Neuronal stem cell (in vitro differentiated cells): Measurements from ENCODE around the gene KIF26B.

Source experiments
- DNase-seq: peaks from one replicate; pipeline ENCODE4 v3.0.0-alpha.2; 2013; ENCODE audit warnings: low spot score
- H2AFZ ChIP-seq: one replicate; pipeline ENCODE4 v1.6.1; 2013; ENCODE audit warnings: mild to moderate bottlenecking, low read length, inconsistent platforms
- H2AK5ac ChIP-seq: 2 replicates; pipeline ENCODE4 v1.6.1; 2013; ENCODE audit warnings: low read depth, mild to moderate bottlenecking, inconsistent platforms, low read length, moderate library complexity, mixed read lengths
- H2BK120ac ChIP-seq: 2 replicates; pipeline ENCODE4 v1.6.1; 2013; ENCODE audit warnings: low read depth, mild to moderate bottlenecking, inconsistent platforms, low read length, moderate library complexity, mixed read lengths
- H2BK12ac ChIP-seq: one replicate; pipeline ENCODE4 v1.6.1; 2013; ENCODE audit warnings: low read length, inconsistent platforms
- H2BK15ac ChIP-seq: 2 replicates; pipeline ENCODE4 v1.6.1; 2013; ENCODE audit warnings: mild to moderate bottlenecking, low read length, inconsistent platforms, mixed read lengths
- H2BK5ac ChIP-seq: one replicate; pipeline ENCODE4 v1.6.1; 2013; ENCODE audit warnings: inconsistent platforms, mild to moderate bottlenecking, low read length, moderate library complexity
- H3K14ac ChIP-seq: one replicate; pipeline ENCODE4 v1.6.1; 2013; ENCODE audit warnings: low read length, inconsistent platforms
- H3K18ac ChIP-seq: 2 replicates; pipeline ENCODE4 v1.6.1; 2013; ENCODE audit warnings: low read length, inconsistent platforms
- H3K23ac ChIP-seq: 2 replicates; pipeline ENCODE4 v1.6.1; 2013; ENCODE audit warnings: low read depth, mild to moderate bottlenecking, mixed read lengths, low read length, inconsistent platforms; ENCODE audit not compliant: poor library complexity
- H3K27ac ChIP-seq: replicated peaks from 3 replicates; pipeline ENCODE4 v1.5.1; 2013; ENCODE audit warnings: low read length, inconsistent platforms
- H3K27me3 ChIP-seq, 3 experiments: 2 replicates each; pipeline ENCODE4 v1.6.1; 2013; ENCODE audit warnings: low read length in 3 of 3, mild to moderate bottlenecking in 2 of 3, inconsistent platforms in 1 of 3, low read depth in 1 of 3, mixed read lengths in 1 of 3, moderate library complexity in 1 of 3; ENCODE audit not compliant: control insufficient read depth in 3 of 3, insufficient read depth in 3 of 3
- H3K36me3 ChIP-seq, 2 donors: replicated peaks in 1 of 2; 2 replicates each; pipeline ENCODE4 v1.6.1; 2013; ENCODE audit warnings: low read length in 2 of 2; ENCODE audit not compliant: control insufficient read depth in 2 of 2, insufficient read depth in 2 of 2
- H3K4ac ChIP-seq: 2 replicates; pipeline ENCODE4 v1.6.1; 2013; ENCODE audit warnings: inconsistent platforms, mild to moderate bottlenecking, low read length, moderate library complexity
- H3K4me1 ChIP-seq, 2 donors: 1 replicate in 1 of 2; 2 replicates in 1 of 2; pipeline ENCODE4 v1.6.1; 2013; ENCODE audit warnings: low read length in 2 of 2, low read depth in 1 of 2; ENCODE audit not compliant: control insufficient read depth in 2 of 2, insufficient read depth in 1 of 2
- H3K4me2 ChIP-seq: one replicate; pipeline ENCODE4 v1.6.1; 2013; ENCODE audit warnings: mild to moderate bottlenecking, low read length, inconsistent platforms; ENCODE audit not compliant: insufficient read depth, poor library complexity, severe bottlenecking
- H3K4me3 ChIP-seq, 2 donors: 2 replicates each; pipeline ENCODE4 v1.5.1; 2013; ENCODE audit warnings: low read length in 2 of 2, mild to moderate bottlenecking in 2 of 2, inconsistent platforms in 1 of 2, moderate library complexity in 1 of 2
- H3K79me1 ChIP-seq: one replicate; pipeline ENCODE4 v1.6.1; 2013; ENCODE audit warnings: low read depth, mild to moderate bottlenecking, inconsistent platforms, low read length, moderate library complexity
- H3K9ac ChIP-seq: one replicate; pipeline ENCODE4 v1.6.1; 2013; ENCODE audit warnings: mild to moderate bottlenecking, low read depth, low read length, inconsistent platforms; ENCODE audit not compliant: poor library complexity
- H3K9me3 ChIP-seq, 2 donors: replicated peaks in 1 of 2; 2 replicates each; pipeline versions ENCODE3 to v1.6.1; 2013; ENCODE audit warnings: low read length in 2 of 2, mild to moderate bottlenecking in 2 of 2, inconsistent platforms in 1 of 2, low read depth in 1 of 2, mixed read lengths in 1 of 2, moderate library complexity in 1 of 2; ENCODE audit not compliant: control insufficient read depth in 2 of 2, insufficient read depth in 1 of 2
- H4K8ac ChIP-seq: one replicate; pipeline ENCODE4 v1.6.1; 2013; ENCODE audit warnings: low read depth, mild to moderate bottlenecking, inconsistent platforms, low read length, moderate library complexity
- H4K91ac ChIP-seq: one replicate; pipeline ENCODE4 v1.6.1; 2013; ENCODE audit warnings: low read length, low read depth, mild to moderate bottlenecking, inconsistent platforms; ENCODE audit not compliant: poor library complexity
- whole genome bisulfite sequencing, 2 donors: extraction: QIAGEN DNeasy Blood & Tissue Kit; methylation state at CpG; one replicate each; pipeline ENCODE4 v1.1.7; 2013; ENCODE audit warnings: missing lambda C conversion rate in 2 of 2, mixed read lengths in 1 of 2; ENCODE audit not compliant: insufficient read length in 2 of 2, insufficient replicate concordance in 1 of 2; ENCODE audit errors: extremely low coverage in 2 of 2; 5-methylcytosine and 5-hydroxymethylcytosine counted together

Gene KIF26B

GRCh38 chr1:245485996-245486395 is 331.2 kb downstream of the KIF26B start:
- Histone ChIP-seq H3K27ac (no peak overlapping the region), H3K4me3 (no peak overlapping the region)
- DNase-seq, result no peak

GRCh38 chr1:245486775-245487470 is 332.1 kb downstream of the KIF26B start:
- peak overlapping the region; percentile 71 for H3K14ac ChIP-seq
- WGBS, 2 donors, result no CpG with 5 or more reads among the region's 8 CpGs
- H3K9ac ChIP-seq, result no peak overlapping the region
- peaks cover 5 to 13% of the 10 kb centered on the region in 2 donors for H3K4me1 ChIP-seq
- H2AK5ac ChIP-seq, result no peak overlapping the region
- H3K79me1 ChIP-seq, result no peaks in the 10 kb centered on the region
- H3K4me2 ChIP-seq, result no peak overlapping the region
- no peak overlapping the region for H3K4ac ChIP-seq
- H3K4me3 ChIP-seq, result no peak overlapping the region
- no peak overlapping the region for H3K27ac ChIP-seq
- H4K91ac ChIP-seq, result no peak overlapping the region
- H4K8ac ChIP-seq, result no peak overlapping the region
- H2AFZ ChIP-seq, result no peak overlapping the region
- no peak overlapping the region for H2BK120ac ChIP-seq
- H3K36me3 ChIP-seq, result no peaks in the 10 kb centered on the region
- H3K9me3 ChIP-seq, result peaks cover 0 to 5% of the 10 kb centered on the region in 2 donors
- no peaks in the 10 kb centered on the region for H3K27me3 ChIP-seq
- H2BK12ac ChIP-seq, result no peak overlapping the region
- H3K18ac ChIP-seq, result no peak overlapping the region
- H2BK5ac ChIP-seq, result no peak overlapping the region
- no peak overlapping the region for H3K23ac ChIP-seq
- no peak overlapping the region for H2BK15ac ChIP-seq
- no peak for DNase-seq

More at GRCh38 chr1:245485996-245486395, 331.2 kb downstream of the KIF26B start:
- Histone ChIP-seq H2AFZ (no peak overlapping the region), H3K36me3 (no peaks in the 10 kb centered on the region), H3K23ac (no peak overlapping the region), H3K4ac (no peak overlapping the region), H3K4me2 (no peak overlapping the region), H4K8ac (no peak overlapping the region), H3K4me1 (peaks cover 5 to 13% of the 10 kb centered on the region in 2 donors), H3K27me3 (no peaks in the 10 kb centered on the region), H2AK5ac (no peak overlapping the region), H3K9ac (no peak overlapping the region), H2BK12ac (no peak overlapping the region), H2BK15ac (no peak overlapping the region), H2BK120ac (no peak overlapping the region), H3K18ac (no peak overlapping the region), H2BK5ac (no peak overlapping the region), H3K9me3 (no peaks in the 10 kb centered on the region), H4K91ac (no peak overlapping the region), H3K79me1 (no peaks in the 10 kb centered on the region), H3K14ac (no peak overlapping the region)
- no CpG with 5 or more reads among the region's 3 CpGs for WGBS, 2 donors

- Histone ChIP-seq H3K4ac (no peak overlapping the region), H3K9me3 (peaks cover 0 to 7% of the 10 kb centered on the region in 2 donors), H3K79me1 (no peaks in the 10 kb centered on the region), H3K27me3 (no peaks in the 10 kb centered on the region), H3K4me3 (no peak overlapping the region), H2AK5ac (no peak overlapping the region), H2BK120ac (no peak overlapping the region), H2BK12ac (no peak overlapping the region), H3K23ac (no peak overlapping the region), H3K4me2 (no peak overlapping the region), H3K18ac (no peak overlapping the region), H3K4me1 (peaks cover 2 to 4% of the 10 kb centered on the region in 2 donors), H2BK5ac (no peak overlapping the region), H3K27ac (no peak overlapping the region), H3K9ac (no peak overlapping the region), H2AFZ (no peak overlapping the region), H4K8ac (no peak overlapping the region), H2BK15ac (no peak overlapping the region), H4K91ac (no peak overlapping the region), H3K14ac (no peak overlapping the region), H3K36me3 (no peaks in the 10 kb centered on the region)
- DNase-seq, result no peak
- no CpG with 5 or more reads among the region's 14 CpGs for WGBS, 2 donors
Measured at GRCh38 chr1:245488346-245489129, 333.8 kb downstream of the KIF26B start.

GRCh38 chr1:245489838-245490237 is 335.1 kb downstream of the KIF26B start:
- DNase-seq, result no peak
- Histone ChIP-seq H2BK12ac (no peak overlapping the region), H3K23ac (no peak overlapping the region), H2BK120ac (no peak overlapping the region), H2BK15ac (no peak overlapping the region), H4K8ac (no peak overlapping the region), H3K4ac (no peak overlapping the region), H2BK5ac (no peak overlapping the region), H3K79me1 (no peaks in the 10 kb centered on the region), H3K14ac (no peak overlapping the region), H2AFZ (no peak overlapping the region), H3K27ac (no peak overlapping the region), H3K9me3 (peaks cover 0 to 7% of the 10 kb centered on the region in 2 donors), H3K36me3 (no peaks in the 10 kb centered on the region), H3K27me3 (no peaks in the 10 kb centered on the region), H3K4me3 (no peak overlapping the region), H2AK5ac (no peak overlapping the region), H3K4me2 (no peak overlapping the region), H3K9ac (no peak overlapping the region), H3K4me1 (no peaks in the 10 kb centered on the region), H4K91ac (no peak overlapping the region), H3K18ac (no peak overlapping the region)
- WGBS, 2 donors, result no CpG with 5 or more reads among the region's 2 CpGs
